DND-41 (cell line): ENCODE measurements around the gene LRTM2.

ENCODE experiments used
- ATAC-seq: fragments of 200-7000 bp; cut with Tn5 transposase; 3 replicates; pipeline ENCODE4 v1.9.1; 2021; ENCODE audit warnings: low read depth; ENCODE audit not compliant: insufficient read depth
- DNase-seq: peaks from one replicate; pipeline ENCODE4 v3.0.0-alpha.2; 2020
- H2AFZ ChIP-seq: 2 replicates; pipeline ENCODE4 v1.6.0; 2012; ENCODE audit warnings: low read depth, low read length
- H3K27ac ChIP-seq: 2 replicates; pipeline ENCODE4 v1.5.1; 2012; ENCODE audit warnings: low read length, inconsistent platforms
- H3K27me3 ChIP-seq: fragments of 200-600 bp; sonication (generic); 2 replicates; pipeline ENCODE4 v1.6.0; 2012; ENCODE audit warnings: low read length, mild to moderate bottlenecking, inconsistent platforms; ENCODE audit not compliant: insufficient read depth, poor library complexity
- H3K36me3 ChIP-seq: 2 replicates; pipeline ENCODE4 v1.5.1; 2012; ENCODE audit warnings: low read length, inconsistent platforms; ENCODE audit not compliant: insufficient read depth
- H3K4me1 ChIP-seq: 2 replicates; pipeline ENCODE4 v1.5.1; 2012; ENCODE audit warnings: mild to moderate bottlenecking, low read length; ENCODE audit not compliant: insufficient read depth
- H3K4me2 ChIP-seq: 2 replicates; pipeline ENCODE4 v1.6.0; 2012; ENCODE audit warnings: mild to moderate bottlenecking, moderate library complexity, low read length, inconsistent platforms; ENCODE audit not compliant: insufficient read depth
- H3K4me3 ChIP-seq, 2 experiments: fragments of 200-600 bp in 1 of 2; shearing (Covaris generic) in 1 of 2; 2 replicates each; pipeline ENCODE4 v1.5.1; 2012 to 2016; ENCODE audit warnings: inconsistent platforms in 2 of 2, low read length in 2 of 2, mild to moderate bottlenecking in 2 of 2, low read depth in 1 of 2, moderate library complexity in 1 of 2
- H3K79me2 ChIP-seq: 2 replicates; pipeline ENCODE4 v1.6.0; 2012; ENCODE audit warnings: low read length, inconsistent platforms; ENCODE audit not compliant: insufficient read depth
- H3K9ac ChIP-seq: 2 replicates; pipeline ENCODE4 v1.6.0; 2012; ENCODE audit warnings: low read depth, mild to moderate bottlenecking, inconsistent platforms, low read length, moderate library complexity
- H3K9me3 ChIP-seq: 2 replicates; pipeline ENCODE4 v1.5.1; 2012; ENCODE audit warnings: low read length, moderate library complexity, mild to moderate bottlenecking, inconsistent platforms; ENCODE audit not compliant: insufficient read depth, severe bottlenecking
- H4K20me1 ChIP-seq: 2 replicates; pipeline ENCODE4 v1.6.0; 2012; ENCODE audit warnings: low read length; ENCODE audit not compliant: insufficient read depth
- EZH2 ChIP-seq: IDR thresholded peaks from 3 replicates; pipeline ENCODE4 v1.6.1; 2012; ENCODE audit warnings: borderline replicate concordance, low read depth, mild to moderate bottlenecking, moderate library complexity, low read length, inconsistent platforms; ENCODE audit not compliant: severe bottlenecking
- TF ChIP-seq, protein P1 (sequence below): IDR thresholded peaks from 2 replicates; pipeline ENCODE4 v1.5.1; 2012; ENCODE audit warnings: borderline replicate concordance, low read length, moderate library complexity, mild to moderate bottlenecking; ENCODE audit not compliant: poor library complexity, severe bottlenecking; ENCODE audit errors: extremely low read depth

LRTM2 gene

DNA sequence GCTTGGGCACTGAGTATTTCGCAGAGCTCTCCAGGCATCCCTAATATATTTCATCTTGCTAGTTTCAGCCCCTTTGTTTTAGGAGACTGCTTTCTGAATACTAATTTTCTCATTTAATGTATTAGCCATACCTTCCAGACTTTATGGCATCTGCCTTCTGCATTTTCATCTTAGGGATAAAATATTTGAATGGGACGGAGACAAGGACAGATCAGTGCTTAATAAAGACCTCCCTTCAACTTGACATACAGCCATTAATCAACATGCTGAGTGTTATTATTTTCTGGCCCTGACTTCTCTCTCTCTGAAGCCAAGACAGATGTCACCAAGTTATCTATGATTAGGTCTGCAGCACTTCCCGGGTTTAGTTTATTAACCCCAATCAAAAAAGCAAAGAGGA, 55.7 kb downstream of the LRTM2 start:
- Histone ChIP-seq H3K9ac (no peak overlapping the region), H3K9me3 (peaks cover 4% of the 10 kb centered on the region), H3K27me3 (peaks cover 11% of the 10 kb centered on the region), H3K27ac (no peak overlapping the region), H4K20me1 (no peaks in the 10 kb centered on the region), H2AFZ (no peak overlapping the region), H3K79me2 (no peaks in the 10 kb centered on the region), H3K4me1 (no peaks in the 10 kb centered on the region), H3K4me3 (no peak overlapping the region), H3K4me2 (no peak overlapping the region), H3K36me3 (no peaks in the 10 kb centered on the region)
- ATAC-seq, result no peak
- no peak for DNase-seq
- TF ChIP-seq, protein P1, sequence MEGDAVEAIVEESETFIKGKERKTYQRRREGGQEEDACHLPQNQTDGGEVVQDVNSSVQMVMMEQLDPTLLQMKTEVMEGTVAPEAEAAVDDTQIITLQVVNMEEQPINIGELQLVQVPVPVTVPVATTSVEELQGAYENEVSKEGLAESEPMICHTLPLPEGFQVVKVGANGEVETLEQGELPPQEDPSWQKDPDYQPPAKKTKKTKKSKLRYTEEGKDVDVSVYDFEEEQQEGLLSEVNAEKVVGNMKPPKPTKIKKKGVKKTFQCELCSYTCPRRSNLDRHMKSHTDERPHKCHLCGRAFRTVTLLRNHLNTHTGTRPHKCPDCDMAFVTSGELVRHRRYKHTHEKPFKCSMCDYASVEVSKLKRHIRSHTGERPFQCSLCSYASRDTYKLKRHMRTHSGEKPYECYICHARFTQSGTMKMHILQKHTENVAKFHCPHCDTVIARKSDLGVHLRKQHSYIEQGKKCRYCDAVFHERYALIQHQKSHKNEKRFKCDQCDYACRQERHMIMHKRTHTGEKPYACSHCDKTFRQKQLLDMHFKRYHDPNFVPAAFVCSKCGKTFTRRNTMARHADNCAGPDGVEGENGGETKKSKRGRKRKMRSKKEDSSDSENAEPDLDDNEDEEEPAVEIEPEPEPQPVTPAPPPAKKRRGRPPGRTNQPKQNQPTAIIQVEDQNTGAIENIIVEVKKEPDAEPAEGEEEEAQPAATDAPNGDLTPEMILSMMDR, result no peak
- no peak for TF ChIP-seq EZH2

DNA sequence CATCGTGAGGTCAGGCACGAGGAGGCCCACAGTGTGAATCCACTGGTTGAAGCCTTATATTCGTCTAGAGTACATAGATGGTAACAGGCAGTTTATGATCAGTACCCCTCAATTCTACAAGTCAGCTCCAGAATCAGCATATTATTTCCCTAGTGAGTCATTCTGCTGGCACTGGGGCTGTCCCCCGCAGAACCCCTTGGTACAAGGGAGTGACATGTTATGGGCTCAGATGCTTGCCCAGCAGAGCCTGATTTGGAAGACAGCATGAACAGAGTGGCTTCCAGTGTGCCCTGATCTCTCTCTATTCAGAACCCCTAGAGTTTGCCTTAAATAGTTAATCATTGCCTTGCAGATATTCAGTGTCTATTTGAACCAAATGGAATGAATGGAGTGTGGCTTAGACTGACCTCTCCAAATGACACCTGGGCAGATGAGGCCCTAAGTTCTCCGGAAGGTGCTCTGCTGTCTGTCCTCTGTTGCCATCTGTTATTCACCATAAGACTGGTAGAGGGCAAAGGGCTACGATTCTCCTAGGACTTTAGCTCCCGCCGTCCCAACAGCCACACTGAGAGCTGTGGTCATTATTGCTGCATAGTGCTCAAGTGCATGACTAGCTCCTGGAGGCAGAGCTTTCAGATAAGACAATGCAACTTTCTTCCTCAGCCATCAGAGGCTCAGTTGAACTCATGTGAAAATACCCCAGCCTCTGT, 57.0 kb downstream of the LRTM2 start:
- DNase-seq, result no peak
- no peak for ATAC-seq

DNA sequence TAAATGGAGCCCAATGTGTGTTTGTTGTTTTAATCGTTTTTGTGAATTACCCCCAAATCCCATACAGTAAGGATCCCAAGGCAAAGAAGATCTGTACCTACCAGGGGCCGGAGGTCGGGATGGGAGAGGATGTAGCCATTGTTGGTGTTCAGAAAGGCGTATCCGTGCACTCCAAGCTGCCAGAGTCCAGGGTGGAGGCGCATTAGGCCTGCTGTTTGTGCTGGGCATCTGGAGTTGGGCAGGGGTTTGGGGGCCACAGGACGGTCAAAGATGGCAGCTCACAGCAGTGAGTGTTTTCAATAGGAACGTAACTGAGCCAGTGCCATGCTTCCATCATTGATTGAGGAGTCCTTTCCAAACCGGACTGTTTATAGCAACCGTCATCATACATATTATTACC, 57.8 kb downstream of the LRTM2 start:
- Histone ChIP-seq H3K27ac (no peak overlapping the region), H3K27me3 (peaks cover 11% of the 10 kb centered on the region), H2AFZ (no peak overlapping the region), H3K9me3 (no peaks in the 10 kb centered on the region), H3K4me2 (no peak overlapping the region), H3K9ac (no peak overlapping the region), H3K4me3 (no peak overlapping the region), H3K36me3 (no peaks in the 10 kb centered on the region), H4K20me1 (no peaks in the 10 kb centered on the region), H3K79me2 (no peaks in the 10 kb centered on the region), H3K4me1 (no peaks in the 10 kb centered on the region)
- TF ChIP-seq EZH2, result no peak
- TF ChIP-seq, protein P1, result no peak
- no peak for ATAC-seq
- DNase-seq, result no peak

More for the DNA sequence above, 57.0 kb downstream of the LRTM2 start:
- Histone ChIP-seq H2AFZ (no peak overlapping the region), H3K27me3 (peaks cover 11% of the 10 kb centered on the region), H3K27ac (no peak overlapping the region), H3K36me3 (no peaks in the 10 kb centered on the region), H3K4me1 (no peaks in the 10 kb centered on the region), H3K79me2 (no peaks in the 10 kb centered on the region), H3K4me2 (no peak overlapping the region), H3K9me3 (no peaks in the 10 kb centered on the region), H4K20me1 (no peaks in the 10 kb centered on the region), H3K4me3 (no peak overlapping the region), H3K9ac (no peak overlapping the region)
- TF ChIP-seq EZH2, result no peak
- TF ChIP-seq, protein P1, result no peak

DNA sequence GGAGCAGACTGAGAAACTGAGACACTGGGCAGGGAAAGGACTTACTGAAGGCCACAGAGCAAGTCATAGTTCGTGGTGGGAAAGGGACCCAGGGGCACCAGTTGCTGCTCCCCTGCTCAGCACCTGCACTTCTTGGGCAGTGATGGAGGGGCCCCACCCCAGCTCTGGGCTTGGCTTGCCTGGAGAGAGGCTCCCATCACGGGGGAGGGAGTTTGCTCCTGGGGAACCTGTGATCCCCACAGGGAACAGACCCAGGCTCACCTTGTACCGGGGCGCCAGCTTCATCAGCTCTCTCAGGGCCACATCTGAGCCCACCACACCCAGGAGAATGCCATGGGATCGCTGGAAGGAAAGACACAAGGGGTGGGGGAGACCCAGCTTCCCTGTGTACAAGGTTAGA, 58.3 kb downstream of the LRTM2 start:
- peaks cover 7% of the 10 kb centered on the region for H3K27me3 ChIP-seq
- H3K4me2 ChIP-seq, result no peak overlapping the region
- H3K27ac ChIP-seq, result no peak overlapping the region
- no peaks in the 10 kb centered on the region for H3K79me2 ChIP-seq
- no peak overlapping the region for H3K9ac ChIP-seq
- ATAC-seq (no peak), DNase-seq (no peak)
- H3K4me1 ChIP-seq, result no peaks in the 10 kb centered on the region
- no peak overlapping the region for H3K4me3 ChIP-seq
- H3K36me3 ChIP-seq, result no peaks in the 10 kb centered on the region
- H3K9me3 ChIP-seq, result no peaks in the 10 kb centered on the region
- no peak overlapping the region for H2AFZ ChIP-seq
- no peaks in the 10 kb centered on the region for H4K20me1 ChIP-seq
- TF ChIP-seq, protein P1, result no peak
- no peak for TF ChIP-seq EZH2
